HepG2 (cell line): ENCODE data around the gene RBP7. TPM values are rescaled to one million over a fixed set of nuclear protein-coding genes. Genes with fewer than 3 reads are reported as not detected.

Experiments used
- BCL6 ChIP-seq: IDR thresholded peaks from 2 replicates; pipeline ENCODE4 v1.6.1; 2016; ENCODE audit warnings: missing genetic modification reagents, missing compliant biosample characterization
- FOXJ3 ChIP-seq: sonication (generic); formaldehyde crosslinking; IDR thresholded peaks from 2 replicates; pipeline ENCODE4 v1.4.0; 2020; ENCODE audit warnings: missing genetic modification reagents, mild to moderate bottlenecking, borderline replicate concordance
- GFI1 ChIP-seq: sonication (generic); formaldehyde crosslinking; IDR thresholded peaks from 2 replicates; pipeline ENCODE4 v1.5.0; 2020; ENCODE audit warnings: missing genetic modification reagents, mild to moderate bottlenecking, borderline replicate concordance
- HDAC1 ChIP-seq: sonication (generic); formaldehyde crosslinking; IDR thresholded peaks from 2 replicates; pipeline ENCODE4 v1.5.1; 2020; ENCODE audit warnings: mild to moderate bottlenecking, missing genetic modification reagents
- HNF1B ChIP-seq: sonication (generic); formaldehyde crosslinking; IDR thresholded peaks from 2 replicates; pipeline ENCODE4 v1.5.1; 2020; ENCODE audit warnings: mild to moderate bottlenecking, moderate library complexity, missing genetic modification reagents
- IKZF4 ChIP-seq: sonication (generic); formaldehyde crosslinking; IDR thresholded peaks from 2 replicates; pipeline ENCODE4 v1.5.1; 2020; ENCODE audit warnings: borderline replicate concordance, mild to moderate bottlenecking, low read depth, missing genetic modification reagents; ENCODE audit errors: not compliant biosample characterization
- KDM6A ChIP-seq: IDR thresholded peaks from 2 replicates; pipeline ENCODE4 v1.6.1; 2016; ENCODE audit warnings: low read depth
- PATZ1 ChIP-seq: sonication (generic); formaldehyde crosslinking; IDR thresholded peaks from 2 replicates; pipeline ENCODE4 v1.4.0; 2020; ENCODE audit warnings: missing genetic modification reagents
- POLR2A ChIP-seq, 2 experiments: IDR thresholded peaks; 2 replicates each; pipeline ENCODE4 v1.6.1; 2011; ENCODE audit warnings: low read depth in 2 of 2, low read length in 2 of 2, mild to moderate bottlenecking in 1 of 2, moderate library complexity in 1 of 2; ENCODE audit not compliant: insufficient read depth in 1 of 2
- RAD51 ChIP-seq: fragments of 450-650 bp; IDR thresholded peaks from 2 replicates; pipeline ENCODE4 v1.6.1; 2016; ENCODE audit warnings: borderline replicate concordance
- RORA ChIP-seq: sonication (generic); formaldehyde crosslinking; IDR thresholded peaks from 2 replicates; pipeline ENCODE4 v1.5.0; 2020; ENCODE audit warnings: mild to moderate bottlenecking, missing genetic modification reagents, moderate library complexity
- SALL2 ChIP-seq: sonication (generic); formaldehyde crosslinking; IDR thresholded peaks from 2 replicates; pipeline ENCODE4 v1.8.1; 2023; ENCODE audit warnings: mild to moderate bottlenecking, missing genetic modification reagents, inconsistent platforms
- SNAPC2 ChIP-seq: sonication (generic); formaldehyde crosslinking; IDR thresholded peaks from 2 replicates; pipeline ENCODE4 v1.8.1; 2022; ENCODE audit warnings: mild to moderate bottlenecking, missing genetic modification reagents
- WIZ ChIP-seq: sonication (generic); formaldehyde crosslinking; IDR thresholded peaks from 2 replicates; pipeline ENCODE4 v1.5.1; 2020; ENCODE audit warnings: mild to moderate bottlenecking, missing genetic modification reagents
- ZNF101 ChIP-seq: sonication (generic); formaldehyde crosslinking; IDR thresholded peaks from 2 replicates; pipeline ENCODE4 v1.4.0; 2020; ENCODE audit warnings: mild to moderate bottlenecking, low read depth, missing genetic modification reagents, borderline replicate concordance
- ZNF329 ChIP-seq: sonication (generic); formaldehyde crosslinking; IDR thresholded peaks from 2 replicates; pipeline ENCODE4 v1.9.0; 2021; ENCODE audit warnings: low read depth, mild to moderate bottlenecking, missing genetic modification reagents
- ZNF746 ChIP-seq: sonication (generic); formaldehyde crosslinking; IDR thresholded peaks from 2 replicates; pipeline ENCODE4 v1.8.0; 2022; ENCODE audit warnings: mild to moderate bottlenecking, missing genetic modification reagents
- polyA plus RNA-seq, 8 experiments: library from polyadenylated mRNA; depleted of rRNA in 3 of 8; stranded (reverse) in 7 of 8; unstranded in 1 of 8; fragments of >200 nt; fragmentation: Illumina TruSeq in 4 of 8; extraction: Trizol in 4 of 8; gene quantifications; 2 replicates each; pipeline versions ENCODE4 v1.2.1 to v1.2.3, GENCODE V29; 2011 to 2016; ENCODE audit warnings: low read depth in 4 of 8, missing spikeins in 1 of 8, mixed read lengths in 1 of 8; ENCODE audit not compliant: insufficient read depth in 1 of 8
- total RNA-seq, 5 experiments: library from RNA; depleted of rRNA; stranded (reverse); fragments of >200 nt; fragmentation: Illumina TruSeq; extraction: Trizol; gene quantifications; 2 replicates each; pipeline ENCODE4 v1.2.3, GENCODE V29; 2016; ENCODE audit warnings: low read depth in 1 of 5
- TF ChIP-seq, protein P1 (sequence below): sonication (generic); formaldehyde crosslinking; IDR thresholded peaks from 2 replicates; pipeline ENCODE4 v1.4.0; 2020; ENCODE audit warnings: mild to moderate bottlenecking, missing genetic modification reagents
- TF ChIP-seq, protein P2 (sequence below): sonication (generic); formaldehyde crosslinking; IDR thresholded peaks from 2 replicates; pipeline ENCODE4 v1.4.0; 2020; ENCODE audit warnings: mild to moderate bottlenecking, missing genetic modification reagents

Gene RBP7
- total and polyA plus RNA-seq, 2 of the 13 experiments (the other 11 are each of a cell fraction or from before 2014, with no cell fraction given), result 1.6 to 2.0 TPM

DNA sequence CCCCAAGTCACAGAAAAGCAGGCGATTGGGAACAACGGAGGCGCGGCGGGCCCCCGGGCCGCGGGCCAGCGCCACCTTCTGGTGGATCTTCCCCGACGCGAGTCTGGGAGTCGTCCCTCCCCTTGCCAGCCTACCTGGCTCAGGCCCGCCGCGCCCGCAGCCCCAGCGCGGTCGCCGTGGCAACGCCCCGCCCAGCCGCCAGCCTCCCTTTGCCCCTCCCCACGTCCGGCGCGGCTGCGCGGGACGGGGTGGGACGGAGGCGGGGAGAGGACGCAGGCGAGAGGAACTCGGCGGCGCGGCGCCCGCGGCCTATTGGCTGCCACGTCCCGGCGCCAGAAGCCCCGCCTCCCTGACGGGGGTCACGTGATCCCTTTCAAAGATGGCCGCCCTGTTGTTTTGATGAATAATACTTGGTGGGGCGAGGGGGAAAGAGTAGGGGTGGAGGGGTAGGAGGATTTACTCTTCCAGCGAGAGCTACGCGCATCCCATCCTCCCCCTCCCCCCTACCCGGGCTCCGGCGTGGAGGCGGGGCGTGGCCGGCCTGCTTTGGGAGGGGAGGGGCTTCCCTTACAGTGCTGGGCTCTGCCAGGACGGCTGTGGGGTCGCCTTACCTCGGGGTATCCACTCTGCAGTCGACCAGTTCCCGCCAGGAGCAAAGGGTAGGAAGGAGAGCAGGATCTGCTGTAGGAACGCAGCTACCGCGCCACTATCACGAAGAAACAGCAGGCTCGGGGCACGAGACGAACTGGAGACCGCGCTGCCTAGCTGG lies 35.7 kb downstream of the RBP7 start, which contains the start of gene UBE4B (continued):
- TF ChIP-seq ZNF746 (CRISPR knock-in tag) (no peak; the same call in 1 of the 2 replicates), KDM6A (no peak), SNAPC2 (CRISPR knock-in tag) (no peak), GFI1 (CRISPR knock-in tag) (no peak), FOXJ3 (CRISPR knock-in tag) (no peak), HDAC1 (CRISPR knock-in tag) (peak; percentile 47), BCL6 (no peak), ZNF329 (CRISPR knock-in tag) (0 out of 2 replicates have a peak, but pooled peaks have one; percentile 17), RORA (no peak), HNF1B (CRISPR knock-in tag) (0 out of 2 replicates have a peak, but pooled peaks have one; percentile 20), RAD51 (peak; percentile 98), SALL2 (CRISPR knock-in tag) (no peak), WIZ (0 out of 2 replicates have a peak, but pooled peaks have one; percentile 19), PATZ1 (peak; percentile 81), IKZF4 (CRISPR knock-in tag) (no peak), ZNF101 (no peak), POLR2A (IDR thresholded peaks at IDR 0.05; ENCODE audit: insufficient read depth in 1 of 2, low read depth in 2 of 2, low read length in 2 of 2) (peak; percentile 55 to 65)
- TF ChIP-seq, protein P1, sequence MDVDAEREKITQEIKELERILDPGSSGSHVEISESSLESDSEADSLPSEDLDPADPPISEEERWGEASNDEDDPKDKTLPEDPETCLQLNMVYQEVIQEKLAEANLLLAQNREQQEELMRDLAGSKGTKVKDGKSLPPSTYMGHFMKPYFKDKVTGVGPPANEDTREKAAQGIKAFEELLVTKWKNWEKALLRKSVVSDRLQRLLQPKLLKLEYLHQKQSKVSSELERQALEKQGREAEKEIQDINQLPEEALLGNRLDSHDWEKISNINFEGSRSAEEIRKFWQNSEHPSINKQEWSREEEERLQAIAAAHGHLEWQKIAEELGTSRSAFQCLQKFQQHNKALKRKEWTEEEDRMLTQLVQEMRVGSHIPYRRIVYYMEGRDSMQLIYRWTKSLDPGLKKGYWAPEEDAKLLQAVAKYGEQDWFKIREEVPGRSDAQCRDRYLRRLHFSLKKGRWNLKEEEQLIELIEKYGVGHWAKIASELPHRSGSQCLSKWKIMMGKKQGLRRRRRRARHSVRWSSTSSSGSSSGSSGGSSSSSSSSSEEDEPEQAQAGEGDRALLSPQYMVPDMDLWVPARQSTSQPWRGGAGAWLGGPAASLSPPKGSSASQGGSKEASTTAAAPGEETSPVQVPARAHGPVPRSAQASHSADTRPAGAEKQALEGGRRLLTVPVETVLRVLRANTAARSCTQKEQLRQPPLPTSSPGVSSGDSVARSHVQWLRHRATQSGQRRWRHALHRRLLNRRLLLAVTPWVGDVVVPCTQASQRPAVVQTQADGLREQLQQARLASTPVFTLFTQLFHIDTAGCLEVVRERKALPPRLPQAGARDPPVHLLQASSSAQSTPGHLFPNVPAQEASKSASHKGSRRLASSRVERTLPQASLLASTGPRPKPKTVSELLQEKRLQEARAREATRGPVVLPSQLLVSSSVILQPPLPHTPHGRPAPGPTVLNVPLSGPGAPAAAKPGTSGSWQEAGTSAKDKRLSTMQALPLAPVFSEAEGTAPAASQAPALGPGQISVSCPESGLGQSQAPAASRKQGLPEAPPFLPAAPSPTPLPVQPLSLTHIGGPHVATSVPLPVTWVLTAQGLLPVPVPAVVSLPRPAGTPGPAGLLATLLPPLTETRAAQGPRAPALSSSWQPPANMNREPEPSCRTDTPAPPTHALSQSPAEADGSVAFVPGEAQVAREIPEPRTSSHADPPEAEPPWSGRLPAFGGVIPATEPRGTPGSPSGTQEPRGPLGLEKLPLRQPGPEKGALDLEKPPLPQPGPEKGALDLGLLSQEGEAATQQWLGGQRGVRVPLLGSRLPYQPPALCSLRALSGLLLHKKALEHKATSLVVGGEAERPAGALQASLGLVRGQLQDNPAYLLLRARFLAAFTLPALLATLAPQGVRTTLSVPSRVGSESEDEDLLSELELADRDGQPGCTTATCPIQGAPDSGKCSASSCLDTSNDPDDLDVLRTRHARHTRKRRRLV (CRISPR knock-in tag), result no peak
- TF ChIP-seq, protein P2, sequence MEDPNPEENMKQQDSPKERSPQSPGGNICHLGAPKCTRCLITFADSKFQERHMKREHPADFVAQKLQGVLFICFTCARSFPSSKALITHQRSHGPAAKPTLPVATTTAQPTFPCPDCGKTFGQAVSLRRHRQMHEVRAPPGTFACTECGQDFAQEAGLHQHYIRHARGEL, result no peak
